NCI-H82 treated with DMSO at 0.1 percent for 48 hours (cell line): ENCODE data around the gene SIPA1.
A peak's percentile ranks its signal among the peaks of the same experiment; 100 is the strongest.

Experiments used
- DNase-seq: peaks from one replicate; lab custom pipeline; 2025; ENCODE audit not compliant: unreplicated experiment; lab: John Stamatoyannopoulos, UW

The SIPA1 gene

GRCh38 chr11:65609229-65609628 lies 28.7 kb upstream of the SIPA1 start:
- no peak for DNase-seq

GRCh38 chr11:65609665-65610064 lies 28.2 kb upstream of the SIPA1 start:
- DNase-seq = no peak

GRCh38 chr11:65610404-65610803 lies 27.5 kb upstream of the SIPA1 start:
- no peak for DNase-seq

- DNase-seq = no peak
These were observed 26.7 kb upstream of the SIPA1 start for GRCh38 chr11:65611028-65611757.

GRCh38 chr11:65611758-65612603 lies 25.9 kb upstream of the SIPA1 start:
- no peak for DNase-seq

GRCh38 chr11:65612691-65613090 lies 25.2 kb upstream of the SIPA1 start:
- DNase-seq = no peak

GRCh38 chr11:65613091-65613928 lies 24.6 kb upstream of the SIPA1 start:
- DNase-seq = no peak

GRCh38 chr11:65615229-65615949 lies 22.5 kb upstream of the SIPA1 start, which contains the start of gene PCNX3:
PCNX3 (plus strand) TSS chr11:65615776; CDS start chr11:65616312, 536 bp downstream.
- peak; percentile 98 for DNase-seq

- no peak for DNase-seq
These were observed 21.8 kb upstream of the SIPA1 start for GRCh38 chr11:65615950-65616574.

GRCh38 chr11:65616575-65617001 lies 21.3 kb upstream of the SIPA1 start:
- DNase-seq = no peak

GRCh38 chr11:65617136-65617850 lies 20.6 kb upstream of the SIPA1 start:
- DNase-seq = no peak

GRCh38 chr11:65617990-65618751 lies 19.7 kb upstream of the SIPA1 start:
- no peak for DNase-seq

- DNase-seq = no peak
These were observed 19.1 kb upstream of the SIPA1 start for GRCh38 chr11:65618763-65619162.

GRCh38 chr11:65619281-65619928 lies 18.5 kb upstream of the SIPA1 start:
- DNase-seq = no peak

GRCh38 chr11:65620666-65621065 lies 17.2 kb upstream of the SIPA1 start:
- no peak for DNase-seq

- DNase-seq = no peak
These were observed 16.4 kb upstream of the SIPA1 start for GRCh38 chr11:65621460-65621859.

- DNase-seq = no peak
These were observed 15.9 kb upstream of the SIPA1 start for GRCh38 chr11:65622011-65622410.

GRCh38 chr11:65623177-65623576 lies 14.7 kb upstream of the SIPA1 start:
- no peak for DNase-seq
